Measurements from ENCODE around the gene TMEM63C. TPM values are rescaled to one million over a fixed set of nuclear protein-coding genes. Genes with fewer than 3 reads are reported as not detected.

TMEM63C gene
- polyA plus RNA-seq, 1 donor, result 7.7 TPM

DNA sequence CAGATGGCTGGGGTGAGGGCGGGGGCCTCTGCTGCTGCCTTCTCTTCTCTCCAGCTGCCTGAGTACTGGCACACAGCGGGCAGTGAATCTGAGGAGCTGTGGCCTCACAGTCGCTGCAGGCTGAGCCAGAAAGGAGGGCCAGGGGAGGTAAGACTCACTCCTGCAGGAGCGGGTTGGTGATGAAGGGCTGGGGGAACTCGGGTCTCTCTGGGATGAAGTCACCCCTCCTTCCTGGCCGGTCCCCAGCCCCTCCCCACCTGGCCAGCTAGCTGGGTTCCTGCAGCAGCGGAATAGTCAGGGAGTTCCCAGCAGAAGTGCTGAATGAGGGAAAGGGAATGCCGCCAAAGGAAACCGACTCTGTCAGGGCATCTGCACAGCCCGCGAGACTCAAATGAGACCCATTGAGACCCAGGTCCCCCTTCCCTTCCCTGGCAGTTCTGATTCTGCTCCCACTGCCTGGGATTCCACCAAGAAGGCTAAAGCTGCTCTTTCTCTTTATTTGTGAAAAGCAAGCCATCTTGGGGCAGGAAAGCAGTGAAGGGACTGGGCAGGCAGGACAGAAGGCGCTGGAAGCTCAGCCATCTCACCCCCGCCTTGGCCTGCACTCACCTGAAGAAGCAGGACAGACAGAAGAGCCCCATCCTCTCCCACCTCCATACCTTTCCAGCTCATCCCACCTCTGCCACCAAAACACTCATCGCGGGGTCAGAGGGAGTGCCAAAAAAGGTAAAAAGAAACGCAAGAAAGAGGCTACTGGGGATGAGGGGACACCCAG lies 84.2 kb downstream of the TMEM63C start:
- Histone ChIP-seq H3K4me3 (ENCODE audit: low read length) (no peak overlapping the region), H3K27me3 (ENCODE audit: control insufficient read depth, insufficient read depth, low read length) (peaks cover 41% of the 10 kb centered on the region), H3K36me3 (ENCODE audit: control insufficient read depth, insufficient read depth, low read length) (no peaks in the 10 kb centered on the region), H3K27ac (ENCODE audit: low read length) (no peak overlapping the region), H3K9me3 (ENCODE audit: control insufficient read depth, low read depth, low read length) (peaks cover 3% of the 10 kb centered on the region), H3K4me1 (ENCODE audit: control insufficient read depth, insufficient read depth, low read length) (no peaks in the 10 kb centered on the region)
- no peak for DNase-seq
- WGBS (ENCODE audit: insufficient coverage, low lambda C conversion rate), result no CpG with 5 or more reads among the region's 16 CpGs

GRCh38 chr14:77266336-77266735 lies 84.7 kb downstream of the TMEM63C start:
- Histone ChIP-seq H3K9me3 (ENCODE audit: control insufficient read depth, low read depth, low read length) (peaks cover 3% of the 10 kb centered on the region), H3K4me3 (ENCODE audit: low read length) (no peak overlapping the region), H3K27ac (ENCODE audit: low read length) (no peak overlapping the region), H3K36me3 (ENCODE audit: control insufficient read depth, insufficient read depth, low read length) (no peaks in the 10 kb centered on the region), H3K4me1 (ENCODE audit: control insufficient read depth, insufficient read depth, low read length) (no peaks in the 10 kb centered on the region), H3K27me3 (ENCODE audit: control insufficient read depth, insufficient read depth, low read length) (peaks cover 45% of the 10 kb centered on the region)
- no CpG with 5 or more reads among the region's 8 CpGs for WGBS (ENCODE audit: insufficient coverage, low lambda C conversion rate)
- no peak for DNase-seq

DNA sequence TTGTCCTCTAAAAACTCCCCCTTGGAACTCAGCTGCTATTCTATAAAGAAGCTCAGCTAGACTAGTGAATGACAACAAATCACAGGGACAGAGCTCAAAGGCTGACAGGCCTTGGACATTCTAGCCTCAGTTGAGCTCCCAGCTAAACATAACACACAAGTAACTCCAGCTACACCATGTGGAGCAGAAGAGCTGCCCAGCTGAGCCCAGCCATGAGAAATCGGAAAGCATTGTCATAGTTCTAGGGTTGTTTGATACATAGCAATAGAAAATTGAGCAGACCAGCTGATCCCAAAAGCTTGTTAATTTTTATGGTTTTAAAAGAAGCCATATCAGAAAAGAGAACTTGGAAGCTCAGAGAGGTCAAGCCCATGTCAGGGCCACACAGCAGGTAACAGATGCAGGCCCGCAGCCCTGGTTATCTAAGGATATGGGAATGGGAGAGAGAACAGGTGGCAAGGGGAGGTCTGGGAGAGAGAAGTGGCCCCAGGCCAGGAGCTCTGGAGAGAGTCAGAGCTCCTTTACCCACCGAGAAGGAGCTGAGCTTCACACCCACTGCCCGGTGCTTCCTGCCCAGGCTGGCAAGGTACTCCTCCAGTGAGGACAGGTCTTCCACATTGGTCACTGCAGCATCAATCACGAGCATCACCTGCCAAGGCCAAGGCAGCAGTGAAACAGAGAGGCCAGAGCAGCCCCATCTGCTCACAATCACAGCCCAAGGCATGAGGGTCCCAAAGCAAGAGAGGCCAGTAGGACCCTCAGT lies 86.5 kb downstream of the TMEM63C start:
- no peak for DNase-seq

DNA sequence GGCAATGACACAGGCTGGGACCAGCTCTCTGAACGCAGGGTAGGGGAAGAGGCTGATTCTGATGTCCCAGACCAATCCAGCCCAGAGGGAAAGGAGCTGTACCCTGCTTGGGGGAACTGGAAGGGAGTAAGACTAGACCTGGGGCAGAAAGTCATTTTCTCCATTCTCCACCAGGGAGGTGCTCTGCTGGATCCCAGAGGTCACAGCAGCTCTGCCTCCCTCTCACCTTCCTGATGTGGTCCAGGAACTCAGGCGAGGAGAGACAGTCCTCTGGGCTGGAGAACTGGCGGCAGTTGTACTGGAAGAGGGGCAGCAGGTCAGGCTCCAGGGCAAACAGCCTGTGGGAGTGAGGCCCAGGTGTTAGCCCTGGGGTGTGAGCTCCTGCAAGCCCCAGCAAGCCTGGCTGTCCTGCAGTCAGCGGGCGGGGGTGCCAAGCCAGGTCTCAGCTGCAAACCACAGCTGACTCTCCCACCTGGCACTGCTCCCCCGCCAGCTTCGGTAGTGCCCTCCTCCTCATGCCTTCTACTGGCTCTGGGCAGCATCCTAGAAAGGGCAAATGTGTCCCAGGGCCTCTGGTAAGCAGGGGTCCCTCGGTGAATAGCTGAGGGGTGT lies 87.5 kb downstream of the TMEM63C start:
- no peaks in the 10 kb centered on the region for H3K4me1 ChIP-seq (ENCODE audit: control insufficient read depth, insufficient read depth, low read length)
- H3K9me3 ChIP-seq (ENCODE audit: control insufficient read depth, low read depth, low read length), result peaks cover 3% of the 10 kb centered on the region
- H3K27me3 ChIP-seq (ENCODE audit: control insufficient read depth, insufficient read depth, low read length), result peaks cover 58% of the 10 kb centered on the region
- H3K36me3 ChIP-seq (ENCODE audit: control insufficient read depth, insufficient read depth, low read length), result no peaks in the 10 kb centered on the region
- no CpG with 5 or more reads among the region's 8 CpGs for WGBS (ENCODE audit: insufficient coverage, low lambda C conversion rate)
- no peak for DNase-seq
- no peak overlapping the region for H3K4me3 ChIP-seq (ENCODE audit: low read length)
- H3K27ac ChIP-seq (ENCODE audit: low read length), result no peak overlapping the region

More for the DNA sequence above, 86.5 kb downstream of the TMEM63C start:
- Histone ChIP-seq H3K27me3 (ENCODE audit: control insufficient read depth, insufficient read depth, low read length) (peaks cover 58% of the 10 kb centered on the region), H3K9me3 (ENCODE audit: control insufficient read depth, low read depth, low read length) (peaks cover 3% of the 10 kb centered on the region), H3K4me1 (ENCODE audit: control insufficient read depth, insufficient read depth, low read length) (no peaks in the 10 kb centered on the region), H3K27ac (ENCODE audit: low read length) (no peak overlapping the region), H3K4me3 (ENCODE audit: low read length) (no peak overlapping the region), H3K36me3 (ENCODE audit: control insufficient read depth, insufficient read depth, low read length) (no peaks in the 10 kb centered on the region)
- no CpG with 5 or more reads among the region's 5 CpGs for WGBS (ENCODE audit: insufficient coverage, low lambda C conversion rate)

GRCh38 chr14:77270361-77271112 lies 88.9 kb downstream of the TMEM63C start:
- H3K27ac ChIP-seq (ENCODE audit: low read length), result no peak overlapping the region
- H3K4me1 ChIP-seq (ENCODE audit: control insufficient read depth, insufficient read depth, low read length), result no peaks in the 10 kb centered on the region
- peaks cover 3% of the 10 kb centered on the region for H3K9me3 ChIP-seq (ENCODE audit: control insufficient read depth, low read depth, low read length)
- no peak for DNase-seq
- no peaks in the 10 kb centered on the region for H3K36me3 ChIP-seq (ENCODE audit: control insufficient read depth, insufficient read depth, low read length)
- no CpG with 5 or more reads among the region's 84 CpGs for WGBS (ENCODE audit: insufficient coverage, low lambda C conversion rate)
- peaks cover 58% of the 10 kb centered on the region for H3K27me3 ChIP-seq (ENCODE audit: control insufficient read depth, insufficient read depth, low read length)
- H3K4me3 ChIP-seq (ENCODE audit: low read length), result no peak overlapping the region

- Histone ChIP-seq H3K27me3 (ENCODE audit: control insufficient read depth, insufficient read depth, low read length) (peaks cover 57% of the 10 kb centered on the region), H3K4me3 (ENCODE audit: low read length) (no peak within 1 kb of the TSS), H3K27ac (ENCODE audit: low read length) (no peak within 1 kb of the TSS), H3K9me3 (ENCODE audit: control insufficient read depth, low read depth, low read length) (peaks cover 3% of the 10 kb centered on the region), H3K36me3 (ENCODE audit: control insufficient read depth, insufficient read depth, low read length) (no peaks in the 10 kb centered on the region), H3K4me1 (ENCODE audit: control insufficient read depth, insufficient read depth, low read length) (no peaks in the 10 kb centered on the region)
- 100% methylated on average over 1 of the region's 38 CpGs for WGBS (ENCODE audit: insufficient coverage, low lambda C conversion rate)
- no peak for DNase-seq
Measured at GRCh38 chr14:77271113-77271710, 89.6 kb downstream of the TMEM63C start, which contains the start of gene NGB. NGB (minus strand) TSS chr14:77271206; CDS start chr14:77270937, 269 bp downstream.

- Histone ChIP-seq H3K9me3 (ENCODE audit: control insufficient read depth, low read depth, low read length) (peaks cover 3% of the 10 kb centered on the region), H3K27me3 (ENCODE audit: control insufficient read depth, insufficient read depth, low read length) (peaks cover 48% of the 10 kb centered on the region), H3K36me3 (ENCODE audit: control insufficient read depth, insufficient read depth, low read length) (peaks cover 5% of the 10 kb centered on the region), H3K27ac (ENCODE audit: low read length) (no peak overlapping the region), H3K4me3 (ENCODE audit: low read length) (no peak overlapping the region), H3K4me1 (ENCODE audit: control insufficient read depth, insufficient read depth, low read length) (no peaks in the 10 kb centered on the region)
- no peak for DNase-seq
- WGBS (ENCODE audit: insufficient coverage, low lambda C conversion rate), result no CpG with 5 or more reads among the region's 4 CpGs
Measured at GRCh38 chr14:77272261-77272660, 90.7 kb downstream of the TMEM63C start.

DNA sequence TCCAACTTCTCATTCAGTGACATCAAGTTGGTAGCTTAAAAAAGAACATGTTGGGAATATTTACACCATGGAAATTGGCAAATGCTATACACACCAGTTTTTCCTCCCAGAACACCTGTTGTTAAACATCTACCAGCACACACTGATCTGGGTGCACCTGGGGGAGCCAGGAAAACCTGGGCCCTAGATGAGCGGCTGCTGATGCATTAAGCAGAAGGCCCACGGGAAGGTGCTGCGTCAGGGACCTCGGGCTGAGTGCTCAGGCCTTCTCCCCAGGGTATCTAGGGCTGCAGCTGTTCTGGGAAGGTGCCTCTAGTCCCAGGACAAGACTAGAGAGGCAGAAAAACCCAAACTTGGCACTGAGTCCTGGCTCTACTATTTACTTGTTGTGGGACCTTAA lies 92.2 kb downstream of the TMEM63C start:
- no peak overlapping the region for H3K4me3 ChIP-seq (ENCODE audit: low read length)
- peaks cover 15% of the 10 kb centered on the region for H3K36me3 ChIP-seq (ENCODE audit: control insufficient read depth, insufficient read depth, low read length)
- no peaks in the 10 kb centered on the region for H3K4me1 ChIP-seq (ENCODE audit: control insufficient read depth, insufficient read depth, low read length)
- peaks cover 3% of the 10 kb centered on the region for H3K9me3 ChIP-seq (ENCODE audit: control insufficient read depth, low read depth, low read length)
- H3K27ac ChIP-seq (ENCODE audit: low read length), result no peak overlapping the region
- no CpG with 5 or more reads among the region's 4 CpGs for WGBS (ENCODE audit: insufficient coverage, low lambda C conversion rate)
- DNase-seq, result no peak
- peaks cover 35% of the 10 kb centered on the region for H3K27me3 ChIP-seq (ENCODE audit: control insufficient read depth, insufficient read depth, low read length)

DNA sequence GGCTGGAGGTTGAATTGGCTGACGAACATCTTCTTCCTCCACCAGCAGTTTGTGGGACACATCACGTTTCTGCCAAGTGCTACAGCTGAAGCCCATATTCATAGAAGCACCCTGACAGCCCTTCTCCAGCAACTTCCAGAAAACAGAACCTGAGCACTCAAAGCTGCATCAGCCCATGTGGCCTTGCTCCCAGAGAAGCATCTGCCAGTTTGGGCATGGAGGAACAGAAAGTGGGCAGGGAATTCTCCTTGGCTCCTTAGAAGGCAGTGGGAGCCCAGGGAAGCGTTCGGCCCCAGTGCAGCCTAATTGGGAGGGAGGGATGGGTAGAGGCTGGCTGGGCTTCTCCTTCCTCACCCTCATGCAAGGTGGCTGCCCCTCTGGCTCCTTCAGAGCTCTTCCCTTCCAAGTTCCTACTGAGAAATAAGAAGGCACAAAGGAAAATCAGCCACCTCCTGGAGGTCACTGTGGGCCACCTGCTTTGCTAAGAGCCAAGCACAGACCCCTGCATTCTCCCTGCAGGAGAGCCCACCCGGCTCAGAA lies 93.5 kb downstream of the TMEM63C start:
- peaks cover 27% of the 10 kb centered on the region for H3K36me3 ChIP-seq (ENCODE audit: control insufficient read depth, insufficient read depth, low read length)
- DNase-seq, result no peak
- H3K9me3 ChIP-seq (ENCODE audit: control insufficient read depth, low read depth, low read length), result no peaks in the 10 kb centered on the region
- H3K4me3 ChIP-seq (ENCODE audit: low read length), result no peak overlapping the region
- no peak overlapping the region for H3K27ac ChIP-seq (ENCODE audit: low read length)
- no CpG with 5 or more reads among the region's 5 CpGs for WGBS (ENCODE audit: insufficient coverage, low lambda C conversion rate)
- no peaks in the 10 kb centered on the region for H3K4me1 ChIP-seq (ENCODE audit: control insufficient read depth, insufficient read depth, low read length)
- H3K27me3 ChIP-seq (ENCODE audit: control insufficient read depth, insufficient read depth, low read length), result peaks cover 24% of the 10 kb centered on the region

Measured in large intestine (tissue), 3 donors.